ENCODE data around the gene CHST6.
"Not testable (repeated sequence)": the region's sequence is repeated elsewhere in the genome, so short reads cannot be mapped to it uniquely, and the experiment has no call there.

CHST6 gene

GRCh38 chr16:75527825-75528299 is 32.6 kb upstream of the CHST6 start:
- H3K4me3 ChIP-seq (ENCODE audit: low read depth, low read length), result no peak overlapping the region
- POLR2A ChIA-PET, result interaction anchor here (0.7 kb wide), 1 partner anchor 8 kb away, joined by 3 read pairs; the partner anchor contains the start of gene CHST5
- TF ChIP-seq, protein P1, sequence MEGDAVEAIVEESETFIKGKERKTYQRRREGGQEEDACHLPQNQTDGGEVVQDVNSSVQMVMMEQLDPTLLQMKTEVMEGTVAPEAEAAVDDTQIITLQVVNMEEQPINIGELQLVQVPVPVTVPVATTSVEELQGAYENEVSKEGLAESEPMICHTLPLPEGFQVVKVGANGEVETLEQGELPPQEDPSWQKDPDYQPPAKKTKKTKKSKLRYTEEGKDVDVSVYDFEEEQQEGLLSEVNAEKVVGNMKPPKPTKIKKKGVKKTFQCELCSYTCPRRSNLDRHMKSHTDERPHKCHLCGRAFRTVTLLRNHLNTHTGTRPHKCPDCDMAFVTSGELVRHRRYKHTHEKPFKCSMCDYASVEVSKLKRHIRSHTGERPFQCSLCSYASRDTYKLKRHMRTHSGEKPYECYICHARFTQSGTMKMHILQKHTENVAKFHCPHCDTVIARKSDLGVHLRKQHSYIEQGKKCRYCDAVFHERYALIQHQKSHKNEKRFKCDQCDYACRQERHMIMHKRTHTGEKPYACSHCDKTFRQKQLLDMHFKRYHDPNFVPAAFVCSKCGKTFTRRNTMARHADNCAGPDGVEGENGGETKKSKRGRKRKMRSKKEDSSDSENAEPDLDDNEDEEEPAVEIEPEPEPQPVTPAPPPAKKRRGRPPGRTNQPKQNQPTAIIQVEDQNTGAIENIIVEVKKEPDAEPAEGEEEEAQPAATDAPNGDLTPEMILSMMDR (IDR thresholded peaks at IDR 0.05; ENCODE audit: insufficient read depth, low read length, missing control alignments), result no peak
- no peak for DNase-seq (ENCODE audit: low read depth, low spot score)
- CTCF ChIA-PET, result interaction anchor here (1.4 kb wide), 1 partner anchor 11 kb away, joined by 5 read pairs; no protein-coding TSS in a partner anchor

DNA sequence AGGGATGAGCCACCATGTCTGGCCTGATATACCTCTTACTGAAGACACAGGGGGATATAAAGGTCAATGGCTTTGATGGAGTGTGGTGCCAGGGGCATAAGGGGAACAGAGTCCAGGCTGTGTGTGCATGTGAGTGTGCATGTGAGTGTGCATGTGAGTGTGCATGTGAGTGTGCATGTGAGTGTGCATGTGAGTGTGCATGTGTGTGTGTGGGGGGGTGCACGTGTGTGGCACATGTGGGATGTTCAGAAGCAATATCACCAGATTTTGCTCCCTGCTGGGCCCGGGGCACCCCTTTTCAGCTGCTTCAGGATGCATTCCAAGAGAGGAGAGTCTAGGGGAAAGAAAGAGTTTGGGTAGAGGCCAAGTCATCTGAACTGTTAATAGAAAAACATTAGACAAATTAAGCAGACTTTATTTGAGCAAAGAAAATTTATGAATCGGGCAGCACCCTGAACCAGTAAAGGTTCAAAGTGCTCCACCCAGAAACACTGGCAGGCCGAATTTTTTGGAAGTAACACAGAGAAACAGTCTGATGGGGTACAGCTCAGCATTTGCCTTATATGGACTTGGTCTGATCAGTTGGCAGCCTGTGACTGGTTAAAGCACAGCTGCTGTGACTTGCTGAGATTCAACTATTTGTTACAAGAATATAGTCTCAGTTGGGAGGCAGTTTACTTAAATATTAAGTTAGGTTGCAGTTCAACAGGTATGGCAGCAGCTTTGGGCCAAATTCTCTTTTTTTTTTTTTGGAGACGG is 31.0 kb upstream of the CHST6 start:
- CTCF ChIA-PET, result interaction anchor here (1.0 kb wide), 1 partner anchor 9 kb away, joined by 3 read pairs; no protein-coding TSS in a partner anchor
- POLR2A ChIA-PET, result no interaction called here
- no peak for DNase-seq (ENCODE audit: low read depth, low spot score)
- no peak overlapping the region for H3K4me3 ChIP-seq (ENCODE audit: low read depth, low read length)
- TF ChIP-seq, protein P1 (IDR thresholded peaks at IDR 0.05; ENCODE audit: insufficient read depth, low read length, missing control alignments), result no peak

- POLR2A ChIA-PET, result no interaction called here
These were observed 23.9 kb upstream of the CHST6 start for GRCh38 chr16:75519175-75519574.

DNA sequence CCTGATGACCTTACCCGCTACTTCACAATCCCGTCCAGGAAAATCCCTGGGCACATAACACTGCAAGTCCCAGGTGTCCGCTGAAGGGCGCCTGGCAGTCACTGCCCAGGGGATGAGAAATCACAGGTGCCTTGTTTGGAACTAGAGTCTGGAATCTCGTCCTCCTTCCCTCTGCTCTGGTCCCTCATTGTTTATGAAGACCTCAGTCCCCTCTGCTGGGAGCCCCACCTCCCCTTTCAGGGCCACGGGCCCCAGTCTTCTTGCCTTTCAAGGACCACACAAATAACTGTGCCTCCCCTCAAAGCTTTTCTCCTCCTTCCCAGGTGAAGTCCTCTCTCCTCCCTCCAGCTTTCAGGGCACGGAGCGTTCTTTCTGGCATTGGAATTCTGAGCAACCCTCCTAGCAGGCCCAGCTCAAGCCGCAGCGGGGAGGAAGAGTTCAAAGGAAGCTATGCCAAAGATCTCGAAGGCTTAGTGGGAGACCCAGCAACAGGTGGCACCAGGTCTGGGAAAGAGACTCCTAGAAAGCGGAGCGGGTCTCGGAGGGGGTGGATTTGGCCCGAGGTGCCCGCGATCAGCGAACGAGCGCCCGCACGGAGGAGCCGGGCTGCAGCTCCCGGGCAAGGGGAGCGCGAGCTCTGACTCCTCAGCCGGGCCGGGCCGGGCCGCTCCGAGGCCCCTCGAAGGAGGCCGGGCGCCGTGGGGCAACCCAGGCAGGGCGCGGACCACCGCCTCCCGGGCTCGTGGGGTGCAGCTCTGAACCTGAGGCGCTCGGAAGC is 21.1 kb upstream of the CHST6 start:
- CTCF ChIA-PET, result interaction anchor here (0.8 to 3.1 kb wide), 36 partner anchors 7 to 317 kb away, joined by 3 to 26 read pairs (median 8); partner anchors contain the start of genes ADAT1, CHST5, CHST6 and GABARAPL2
- POLR2A ChIA-PET, result interaction anchor here (0.6 to 1.9 kb wide), 6 partner anchors 9 to 106 kb away, joined by 3 to 8 read pairs (median 3); no protein-coding TSS in a partner anchor
- not testable (repeated sequence) for DNase-seq (ENCODE audit: low read depth, low spot score)
- peak overlapping the region; percentile 81 for H3K4me3 ChIP-seq (ENCODE audit: low read depth, low read length)

More at GRCh38 chr16:75519175-75519574, 23.9 kb upstream of the CHST6 start:
- TF ChIP-seq, protein P1 (IDR thresholded peaks at IDR 0.05; ENCODE audit: insufficient read depth, low read length, missing control alignments), result no peak
- no peak overlapping the region for H3K4me3 ChIP-seq (ENCODE audit: low read depth, low read length)
- CTCF ChIA-PET, result interaction anchor here (1.0 to 3.1 kb wide), 5 partner anchors 11 to 54 kb away, joined by 3 to 24 read pairs (median 5); no protein-coding TSS in a partner anchor
- no peak for DNase-seq (ENCODE audit: low read depth, low spot score)

DNA sequence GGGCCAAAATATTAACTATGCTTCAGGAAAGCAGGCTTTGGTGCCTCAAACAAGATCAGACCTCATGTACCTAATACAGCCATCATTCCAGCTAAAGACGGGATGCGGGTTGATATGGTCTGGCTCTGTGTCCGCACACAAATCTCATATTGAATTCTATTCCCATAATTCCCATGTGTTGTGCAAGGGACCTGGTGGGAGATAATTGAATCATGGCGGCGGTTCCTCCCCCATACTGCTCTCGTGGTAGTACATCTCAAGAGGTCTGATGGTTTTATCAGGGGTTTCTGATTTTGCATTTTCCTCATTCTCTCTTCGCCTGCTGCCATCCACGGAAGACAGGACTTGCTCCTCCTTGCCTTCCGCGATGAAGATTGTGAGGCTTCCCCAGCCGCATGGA is 19.1 kb upstream of the CHST6 start:
- H3K4me3 ChIP-seq (ENCODE audit: low read depth, low read length), result no peak overlapping the region
- DNase-seq (ENCODE audit: low read depth, low spot score), result no peak
- TF ChIP-seq, protein P1 (IDR thresholded peaks at IDR 0.05; ENCODE audit: insufficient read depth, low read length, missing control alignments), result no peak
- ChIA-PET POLR2A (no interaction called here), CTCF (interaction anchor here (2.2 kb wide), 1 partner anchor 49 kb away, joined by 9 read pairs; the partner anchor contains the start of gene TMEM170A)

DNA sequence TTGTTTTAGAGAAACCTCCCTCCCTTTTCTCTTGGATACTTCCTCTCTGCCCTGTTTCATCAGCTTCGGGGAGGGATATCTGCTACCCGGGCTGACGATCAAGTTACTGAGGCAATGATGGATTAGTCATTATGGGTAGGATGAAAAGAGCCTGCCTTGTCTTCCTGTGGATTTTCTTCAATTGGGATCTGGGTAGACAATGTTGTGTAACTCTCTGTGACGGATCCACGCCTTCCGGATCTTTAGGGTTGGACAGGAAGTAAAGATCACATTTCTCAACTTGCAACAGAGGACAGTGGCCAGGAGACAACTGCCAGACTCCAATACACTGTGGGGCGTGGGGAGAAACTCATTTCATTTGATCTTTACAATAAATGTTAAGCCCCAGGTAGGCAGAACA is 11.3 kb upstream of the CHST6 start:
- H3K4me3 ChIP-seq (ENCODE audit: low read depth, low read length), result no peak overlapping the region
- TF ChIP-seq, protein P1 (IDR thresholded peaks at IDR 0.05; ENCODE audit: insufficient read depth, low read length, missing control alignments), result no peak
- DNase-seq (ENCODE audit: low read depth, low spot score), result no peak
- ChIA-PET POLR2A (interaction anchor here (2.1 kb wide), 1 partner anchor 10 kb away, joined by 8 read pairs; no protein-coding TSS in a partner anchor), CTCF (interaction anchor here (1.2 kb wide), 1 partner anchor 41 kb away, joined by 3 read pairs; no protein-coding TSS in a partner anchor)
